ENCODE measurements around the gene SORCS2.

- TF ChIP-seq CTCF (IDR thresholded peaks at IDR 0.05; ENCODE audit: low read depth, low read length) (no peak), EZH2phosphoT487 (IDR thresholded peaks at IDR 0.05; ENCODE audit: low read depth) (no peak)
Observed at GRCh38 chr4:7244331-7244665, 52.0 kb downstream of the SORCS2 start.
